ENCODE results near the gene SLC12A1.

The SLC12A1 gene

GRCh38 chr15:48205981-48206380, at the start of gene SLC12A1:
TSS of gene SLC12A1 (plus strand) at chr15:48206302. CDS start at chr15:48207720, 1,418 bp downstream.
- DNase-seq (ENCODE audit: low spot score) = no peak

GRCh38 chr15:48168616-48169015, 37.5 kb upstream of the SLC12A1 start:
- DNase-seq (ENCODE audit: low spot score) = no peak

DNA sequence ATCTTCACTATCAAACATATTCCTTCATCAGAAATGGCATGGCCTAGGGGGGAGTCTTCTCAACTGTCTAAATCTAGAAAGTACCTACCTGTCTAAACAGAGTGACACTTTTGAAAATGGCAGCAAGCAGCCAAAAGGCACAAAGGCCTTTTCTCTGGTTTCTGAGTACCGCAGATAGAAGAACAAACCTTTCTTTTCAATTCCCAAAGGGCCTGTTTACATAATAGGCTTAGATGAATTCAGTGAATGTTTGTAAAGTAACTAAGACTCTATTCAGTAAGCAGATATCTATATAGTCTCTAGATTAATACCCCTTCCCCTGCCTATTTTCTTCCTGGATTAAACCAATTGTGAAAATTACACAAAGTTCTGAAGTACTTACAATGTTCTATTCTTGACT, 35.1 kb upstream of the SLC12A1 start:
- no peak for DNase-seq (ENCODE audit: low spot score)

GRCh38 chr15:48175126-48175525, 31.0 kb upstream of the SLC12A1 start:
- no peak for DNase-seq (ENCODE audit: low spot score)

DNA sequence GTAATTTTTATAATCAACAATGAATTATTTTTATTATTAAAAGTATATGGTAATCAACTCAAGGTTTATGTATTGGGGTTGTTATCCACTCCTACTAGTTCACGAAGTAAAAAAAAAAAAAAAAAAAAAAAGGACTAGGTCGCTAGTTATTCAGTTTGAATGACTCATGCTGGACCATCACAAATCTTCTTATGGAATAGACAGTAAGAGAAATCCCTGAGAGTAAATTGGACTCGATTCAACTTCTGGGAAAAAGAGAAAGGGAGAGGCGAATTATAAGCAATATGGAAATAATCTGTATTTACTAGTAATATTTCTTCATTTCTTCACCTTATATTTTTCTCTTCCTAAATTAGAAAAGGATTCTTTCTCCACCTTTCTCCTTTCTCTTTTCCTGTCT, 30.0 kb upstream of the SLC12A1 start:
- DNase-seq (ENCODE audit: low spot score) = no peak

DNA sequence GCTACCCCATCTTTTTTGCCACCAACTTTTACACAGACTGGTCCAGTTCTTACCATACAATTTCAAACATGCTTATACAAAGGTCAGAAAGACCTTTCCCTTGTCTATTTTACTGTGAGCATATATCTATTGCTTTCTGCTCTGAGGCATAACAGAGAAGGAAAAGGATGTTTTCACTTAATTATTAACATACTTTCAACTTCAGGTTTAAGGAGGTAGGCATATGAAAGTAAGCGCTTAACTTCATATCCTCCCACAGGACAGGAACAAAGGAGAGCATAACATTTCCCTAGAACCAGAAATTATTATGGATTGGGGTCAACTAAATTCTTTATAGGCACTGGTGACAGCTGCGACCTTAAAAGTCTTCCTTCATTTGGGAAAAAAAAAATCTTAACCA, 29.1 kb upstream of the SLC12A1 start:
- no peak for DNase-seq (ENCODE audit: low spot score)

- DNase-seq (ENCODE audit: low spot score) = peak; percentile 46
Observed at GRCh38 chr15:48177383-48177765, 28.7 kb upstream of the SLC12A1 start.

GRCh38 chr15:48177766-48178647, 28.1 kb upstream of the SLC12A1 start, which contains the start of gene MYEF2:
TSS of gene MYEF2 (minus strand) at chr15:48178295. CDS start at chr15:48178237, 58 bp downstream.
- DNase-seq (ENCODE audit: low spot score) = peak; percentile 77

GRCh38 chr15:48178648-48178931, 27.5 kb upstream of the SLC12A1 start:
- no peak for DNase-seq (ENCODE audit: low spot score)

- no peak for DNase-seq (ENCODE audit: low spot score)
Observed at GRCh38 chr15:48182749-48183148, 23.4 kb upstream of the SLC12A1 start.

DNA sequence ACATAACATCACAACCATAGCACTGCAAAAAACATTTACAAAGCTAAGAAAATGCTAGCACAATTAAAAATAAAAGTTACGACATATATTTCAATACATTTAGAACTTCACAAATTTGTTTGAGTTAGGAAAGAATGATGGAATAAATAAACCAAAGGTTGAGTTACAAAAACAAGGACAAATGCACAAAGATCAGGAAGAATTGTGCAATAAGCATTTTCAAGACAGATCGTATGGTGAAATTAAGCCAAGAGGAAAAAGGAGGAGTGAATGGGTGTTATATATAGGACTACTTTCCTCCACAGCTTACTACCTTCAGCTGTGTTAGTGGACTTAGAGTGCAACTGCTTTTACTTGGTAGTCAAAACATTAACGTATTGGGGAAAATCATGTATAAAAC, 20.6 kb upstream of the SLC12A1 start:
- DNase-seq (ENCODE audit: low spot score) = no peak

- no peak for DNase-seq (ENCODE audit: low spot score)
Observed at GRCh38 chr15:48186271-48186670, 19.8 kb upstream of the SLC12A1 start.

- DNase-seq (ENCODE audit: low spot score) = peak; percentile 69
Observed at GRCh38 chr15:48190932-48191573, 15.0 kb upstream of the SLC12A1 start.

DNA sequence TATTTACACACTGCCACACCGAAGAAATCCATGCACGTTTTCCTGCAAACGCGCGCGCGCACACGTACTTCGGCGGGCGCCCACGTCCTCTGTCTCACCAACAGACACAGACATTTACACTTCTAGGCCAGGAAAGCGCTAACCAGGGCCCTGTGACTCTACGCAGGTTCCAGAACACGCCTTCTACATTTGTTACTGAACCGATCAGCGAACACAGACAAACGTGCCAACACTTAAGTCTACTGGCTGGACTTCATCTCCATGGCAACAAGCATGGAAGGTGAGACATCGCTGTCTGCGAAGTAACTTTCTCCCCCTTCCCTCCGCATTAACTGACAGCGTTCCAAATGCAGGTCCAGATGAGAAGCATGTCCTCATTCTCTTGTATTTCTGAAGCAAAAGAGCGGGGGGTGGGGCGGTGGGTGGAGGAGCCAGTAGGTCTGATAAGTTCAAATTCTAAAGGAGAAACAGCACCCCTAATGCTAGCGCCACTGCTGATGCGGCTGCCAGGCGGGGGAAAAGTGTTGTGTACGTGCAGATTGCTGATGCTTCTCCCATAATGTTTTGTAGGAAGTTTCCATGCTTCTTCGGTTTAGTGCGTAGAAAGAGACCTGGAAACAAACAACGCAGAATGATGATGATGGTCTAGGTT, 14.4 kb upstream of the SLC12A1 start, which contains the start of gene CTXN2:
Gene CTXN2, plus strand, starts transcription at position 92 of the 652 bp plus-strand sequence. CDS start 9,636 bp downstream, outside the sequence.
- no peak for DNase-seq (ENCODE audit: low spot score)

DNA sequence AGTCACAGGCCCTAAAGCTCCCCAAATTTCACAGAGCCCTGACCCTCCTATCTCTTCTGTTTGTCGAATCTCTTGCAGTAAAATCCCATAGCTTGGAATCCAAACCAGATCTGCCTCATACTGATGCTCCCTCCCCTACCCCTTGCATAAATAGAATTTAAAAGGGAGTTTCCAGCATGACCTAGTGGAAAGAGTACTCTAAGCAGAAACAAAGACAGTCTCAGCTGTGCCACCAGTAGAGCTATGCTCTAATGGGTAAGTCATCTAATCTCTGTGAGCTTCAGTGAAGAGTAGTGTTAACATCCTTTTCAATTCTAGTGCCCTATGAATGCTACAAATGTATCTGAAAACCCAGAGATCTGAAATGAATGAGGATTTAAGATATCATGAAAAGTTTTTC, 4.0 kb upstream of the SLC12A1 start:
- no peak for DNase-seq (ENCODE audit: low spot score)

GRCh38 chr15:48221261-48221660, 15.2 kb downstream of the SLC12A1 start:
- DNase-seq (ENCODE audit: low spot score) = no peak

DNA sequence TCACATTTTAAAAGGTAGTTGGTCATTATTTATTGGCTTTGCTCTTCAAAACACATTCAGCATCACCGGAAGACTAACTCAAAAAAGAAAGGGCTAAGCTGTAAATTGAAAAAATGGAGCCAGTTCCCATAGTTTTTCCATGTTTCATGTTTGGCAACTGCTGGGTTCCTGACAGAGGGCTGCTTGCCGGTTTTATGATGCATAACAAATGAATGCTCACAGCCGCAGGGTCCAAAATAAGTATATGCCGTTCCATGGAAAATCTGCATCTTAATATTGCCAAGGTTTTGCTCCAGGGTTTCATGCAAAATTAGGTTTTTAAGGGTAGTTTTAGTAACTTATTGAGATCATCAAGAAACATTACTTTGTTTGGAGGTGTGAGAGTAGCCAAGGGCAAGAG, 15.8 kb downstream of the SLC12A1 start:
- peak; percentile 52 for DNase-seq (ENCODE audit: low spot score)

- no peak for DNase-seq (ENCODE audit: low spot score)
Observed at GRCh38 chr15:48222627-48223026, 16.5 kb downstream of the SLC12A1 start.

DNA sequence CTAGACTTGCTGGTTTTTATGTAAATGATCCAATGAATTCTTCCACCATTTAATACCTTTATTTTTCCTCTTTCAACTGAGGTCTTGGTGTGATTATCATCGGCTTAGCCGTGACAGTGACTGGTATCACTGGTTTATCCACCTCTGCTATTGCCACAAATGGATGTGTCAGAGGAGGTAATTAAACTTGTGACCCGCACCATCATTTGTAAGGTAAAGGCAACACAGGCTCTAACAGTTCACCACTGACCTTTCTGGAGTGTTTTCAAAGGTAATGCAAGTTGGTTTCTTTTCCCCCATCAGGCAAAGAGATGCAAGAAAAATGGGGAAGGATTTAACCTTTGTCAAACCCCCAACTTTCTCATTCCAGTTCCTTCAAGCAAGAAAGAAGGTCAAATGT, 19.7 kb downstream of the SLC12A1 start:
- DNase-seq (ENCODE audit: low spot score) = no peak

DNA sequence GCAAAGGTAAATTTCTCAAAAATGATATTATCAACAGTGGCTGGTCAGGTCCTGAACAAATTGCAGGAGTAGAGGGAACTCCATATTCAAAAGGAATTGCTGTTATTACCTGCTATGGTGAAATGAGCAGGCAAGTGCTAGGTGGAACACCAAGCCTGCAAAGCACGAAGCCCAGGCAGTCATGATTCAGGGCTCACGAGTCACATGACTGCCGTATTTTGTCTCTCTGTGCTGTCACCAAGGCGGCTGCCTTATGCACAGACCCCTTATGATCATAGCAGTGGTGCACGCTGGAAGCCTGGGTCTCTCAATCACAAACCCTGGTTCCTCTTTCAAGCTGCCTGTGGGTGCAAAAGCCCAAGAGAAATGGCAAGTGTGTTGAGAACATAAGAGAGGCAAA, 24.4 kb downstream of the SLC12A1 start:
- DNase-seq (ENCODE audit: low spot score) = no peak

- DNase-seq (ENCODE audit: low spot score) = no peak
Observed at GRCh38 chr15:48233246-48233645, 27.1 kb downstream of the SLC12A1 start.

- DNase-seq (ENCODE audit: low spot score) = no peak
Observed at GRCh38 chr15:48239334-48239733, 33.2 kb downstream of the SLC12A1 start.

DNA sequence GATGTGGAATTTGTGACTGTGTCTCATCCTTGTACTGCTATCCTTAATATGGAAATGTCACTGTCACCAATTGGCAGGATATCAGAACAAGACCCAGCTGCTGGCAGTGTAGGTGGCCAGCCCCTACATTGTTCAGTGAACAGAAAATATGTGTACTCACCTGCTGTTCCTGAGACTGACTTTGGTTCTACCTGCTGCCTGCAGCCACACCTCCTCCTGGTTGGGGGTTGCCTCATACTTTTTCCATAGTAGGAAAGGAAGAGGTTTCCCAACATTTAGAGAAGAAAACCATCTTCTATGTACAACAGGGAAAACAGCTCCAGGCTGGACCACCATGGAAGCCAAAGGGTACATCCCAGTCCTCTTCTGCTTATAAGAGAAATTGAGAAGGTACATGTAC, 35.9 kb downstream of the SLC12A1 start:
- DNase-seq (ENCODE audit: low spot score) = no peak
